ENCODE results near the gene EFL1. TPM values are rescaled to one million over a fixed set of nuclear protein-coding genes. Genes with fewer than 3 reads are reported as not detected.

Gene EFL1
- total and polyA plus RNA-seq, 10 of the 15 experiments (the other 5 are each of a cell fraction or from before 2014, with no cell fraction given), result 6.2 to 42.3 (median 24.7) TPM

- no peaks in the 10 kb centered on the region for H3K9me3 ChIP-seq (replicated peaks; ENCODE audit: control insufficient read depth, insufficient read depth, low read length)
- H2AFZ ChIP-seq (ENCODE audit: control insufficient read depth, low read depth, low read length), result no peak overlapping the region
- in situ Hi-C loops (cut with MboI), result no loop called here
- H3K27me3 ChIP-seq (replicated peaks in 1 of 2; ENCODE audit: control insufficient read depth in 2 of 2, insufficient read depth in 2 of 2, low read length in 1 of 2), result no peaks in the 10 kb centered on the region
- no peak for FAIRE-seq
- H4K20me1 ChIP-seq (ENCODE audit: control insufficient read depth, insufficient read depth), result no peaks in the 10 kb centered on the region
- ChIA-PET POLR2A (no interaction called here), SMC1A (ENCODE audit: uncharacterized antibody, unreplicated experiment) (interaction anchor here (0.7 to 1.2 kb wide), 3 partner anchors 9 to 647 kb away, joined by 3 to 4 read pairs (median 3); no protein-coding TSS in a partner anchor), CTCF (interaction anchor here (0.8 to 2.1 kb wide), 4 partner anchors 13 to 38 kb away, joined by 3 to 8 read pairs (median 4); no protein-coding TSS in a partner anchor), RAD21 (ENCODE audit: unreplicated experiment) (no interaction called here)
- peaks cover 7% of the 10 kb centered on the region; the same call in 1 of the 2 replicates for H3K4me1 ChIP-seq (ENCODE audit: control insufficient read depth, insufficient read depth, low read length)
- H3K4me3 ChIP-seq, result no peak overlapping the region
- intact Hi-C loops (cut with micrococcal nuclease; ENCODE audit: unreplicated experiment), result no loop called here
- DNase-seq (ENCODE audit: low read depth, low spot score), result no peak
- H3K79me2 ChIP-seq (ENCODE audit: control insufficient read depth, insufficient read depth, low read length), result no peaks in the 10 kb centered on the region
- no peak overlapping the region for H3K27ac ChIP-seq (ENCODE audit: control insufficient read depth, insufficient read depth)
- no peak overlapping the region for H3K9ac ChIP-seq (ENCODE audit: control insufficient read depth, insufficient read depth, low read length)
- peaks cover 0 to 2% of the 10 kb centered on the region in 2 experiments; a peak in 2 of 4 replicates for H3K36me3 ChIP-seq (ENCODE audit: control insufficient read depth in 2 of 2, insufficient read depth in 2 of 2, low read length in 1 of 2)
- no TSS peak for BruUV-seq (replicated peaks)
- no peak for ATAC-seq
- no peak overlapping the region for H3K4me2 ChIP-seq (ENCODE audit: control insufficient read depth, insufficient read depth)
- TF ChIP-seq, protein P1, sequence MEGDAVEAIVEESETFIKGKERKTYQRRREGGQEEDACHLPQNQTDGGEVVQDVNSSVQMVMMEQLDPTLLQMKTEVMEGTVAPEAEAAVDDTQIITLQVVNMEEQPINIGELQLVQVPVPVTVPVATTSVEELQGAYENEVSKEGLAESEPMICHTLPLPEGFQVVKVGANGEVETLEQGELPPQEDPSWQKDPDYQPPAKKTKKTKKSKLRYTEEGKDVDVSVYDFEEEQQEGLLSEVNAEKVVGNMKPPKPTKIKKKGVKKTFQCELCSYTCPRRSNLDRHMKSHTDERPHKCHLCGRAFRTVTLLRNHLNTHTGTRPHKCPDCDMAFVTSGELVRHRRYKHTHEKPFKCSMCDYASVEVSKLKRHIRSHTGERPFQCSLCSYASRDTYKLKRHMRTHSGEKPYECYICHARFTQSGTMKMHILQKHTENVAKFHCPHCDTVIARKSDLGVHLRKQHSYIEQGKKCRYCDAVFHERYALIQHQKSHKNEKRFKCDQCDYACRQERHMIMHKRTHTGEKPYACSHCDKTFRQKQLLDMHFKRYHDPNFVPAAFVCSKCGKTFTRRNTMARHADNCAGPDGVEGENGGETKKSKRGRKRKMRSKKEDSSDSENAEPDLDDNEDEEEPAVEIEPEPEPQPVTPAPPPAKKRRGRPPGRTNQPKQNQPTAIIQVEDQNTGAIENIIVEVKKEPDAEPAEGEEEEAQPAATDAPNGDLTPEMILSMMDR (IDR thresholded peaks at IDR 0.05 in 2 of 3, conservative IDR thresholded peaks at IDR 0.05 in 1 of 3; ENCODE audit: control insufficient read depth in 2 of 3, extremely low read depth in 1 of 3, insufficient read depth in 1 of 3, low read depth in 3 of 3, low read length in 3 of 3), result no peak
- TF ChIP-seq, protein P2, sequence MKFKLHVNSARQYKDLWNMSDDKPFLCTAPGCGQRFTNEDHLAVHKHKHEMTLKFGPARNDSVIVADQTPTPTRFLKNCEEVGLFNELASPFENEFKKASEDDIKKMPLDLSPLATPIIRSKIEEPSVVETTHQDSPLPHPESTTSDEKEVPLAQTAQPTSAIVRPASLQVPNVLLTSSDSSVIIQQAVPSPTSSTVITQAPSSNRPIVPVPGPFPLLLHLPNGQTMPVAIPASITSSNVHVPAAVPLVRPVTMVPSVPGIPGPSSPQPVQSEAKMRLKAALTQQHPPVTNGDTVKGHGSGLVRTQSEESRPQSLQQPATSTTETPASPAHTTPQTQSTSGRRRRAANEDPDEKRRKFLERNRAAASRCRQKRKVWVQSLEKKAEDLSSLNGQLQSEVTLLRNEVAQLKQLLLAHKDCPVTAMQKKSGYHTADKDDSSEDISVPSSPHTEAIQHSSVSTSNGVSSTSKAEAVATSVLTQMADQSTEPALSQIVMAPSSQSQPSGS (IDR thresholded peaks at IDR 0.05; ENCODE audit: low read length), result no peak
- TF ChIP-seq JUNB (IDR thresholded peaks at IDR 0.05) (no peak), E2F8 (IDR thresholded peaks at IDR 0.05; ENCODE audit: low read depth, partially characterized antibody) (no peak), ZBTB4 (CRISPR knock-in tag; IDR thresholded peaks at IDR 0.05) (no peak), PRDM15 (CRISPR knock-in tag; IDR thresholded peaks at IDR 0.05) (no peak)
- TF ChIP-seq, protein P3, sequence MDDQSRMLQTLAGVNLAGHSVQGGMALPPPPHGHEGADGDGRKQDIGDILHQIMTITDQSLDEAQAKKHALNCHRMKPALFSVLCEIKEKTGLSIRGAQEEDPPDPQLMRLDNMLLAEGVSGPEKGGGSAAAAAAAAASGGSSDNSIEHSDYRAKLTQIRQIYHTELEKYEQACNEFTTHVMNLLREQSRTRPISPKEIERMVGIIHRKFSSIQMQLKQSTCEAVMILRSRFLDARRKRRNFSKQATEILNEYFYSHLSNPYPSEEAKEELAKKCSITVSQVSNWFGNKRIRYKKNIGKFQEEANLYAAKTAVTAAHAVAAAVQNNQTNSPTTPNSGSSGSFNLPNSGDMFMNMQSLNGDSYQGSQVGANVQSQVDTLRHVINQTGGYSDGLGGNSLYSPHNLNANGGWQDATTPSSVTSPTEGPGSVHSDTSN (IDR thresholded peaks at IDR 0.05; ENCODE audit: insufficient replicate concordance, low read depth, low read length), result no peak
Observed at GRCh38 chr15:82127581-82127980, 135.0 kb downstream of the EFL1 start.

Measured in GM12878 (cell line).